HEK293 (cell line): ENCODE results near the gene SLC10A7.

ENCODE experiments used
- CTCF ChIA-PET: fragments of 350-600 bp; formaldehyde crosslinking; extraction: SDS; loops from one replicate; lab custom pipeline; 2021; ENCODE audit warnings: antibody characterized with exemption; lab: Yijun Ruan, JAX
- POLR2A ChIA-PET: fragments of 300-600 bp; formaldehyde crosslinking; extraction: SDS; loops from one replicate; lab custom pipeline; 2020; ENCODE audit warnings: antibody characterized with exemption, inconsistent platforms; lab: Yijun Ruan, JAX
- H3K27ac ChIP-seq: fragments of 200-500 bp; sonication (Bioruptor generic); 2 replicates; pipeline ENCODE4 v1.5.1; 2014; ENCODE audit warnings: low read depth, low read length, control low read depth, inconsistent platforms; ENCODE audit errors: extremely low read depth
- H3K36me3 ChIP-seq, 2 experiments: fragments of 200-500 bp in 1 of 2; sonication (Bioruptor generic) in 1 of 2; 1 replicate in 1 of 2; 2 replicates in 1 of 2; pipeline ENCODE4 v1.5.1; 2014 to 2017; ENCODE audit warnings: inconsistent platforms in 2 of 2, low read length in 2 of 2; ENCODE audit not compliant: control insufficient read depth in 2 of 2, insufficient read depth in 1 of 2
- H3K4me1 ChIP-seq: fragments of 200-500 bp; sonication (Bioruptor generic); 2 replicates; pipeline ENCODE4 v1.5.1; 2014; ENCODE audit warnings: mild to moderate bottlenecking, low read length, inconsistent platforms; ENCODE audit not compliant: control insufficient read depth, insufficient read depth
- H3K4me3 ChIP-seq: 2 replicates; pipeline ENCODE4 v1.5.1; 2011; ENCODE audit warnings: low read depth, mild to moderate bottlenecking, control low read depth, low read length, moderate library complexity
- H3K9me3 ChIP-seq: fragments of 200-500 bp; sonication (Bioruptor generic); 2 replicates; pipeline ENCODE4 v1.5.1; 2014; ENCODE audit warnings: low read depth, low read length, inconsistent platforms; ENCODE audit not compliant: control insufficient read depth, insufficient read depth
- GLI2 ChIP-seq: fragments of 450-650 bp; formaldehyde crosslinking; IDR thresholded peaks from 2 replicates; pipeline ENCODE4; 2017; ENCODE audit warnings: missing biosample characterization, missing genetic modification characterization, low read depth, borderline replicate concordance
- GLI4 ChIP-seq: fragments of 450-650 bp; formaldehyde crosslinking; IDR thresholded peaks from 2 replicates; pipeline ENCODE4 v1.5.1; 2016; ENCODE audit warnings: missing biosample characterization, missing genetic modification characterization
- KLF16 ChIP-seq: fragments of 450-650 bp; formaldehyde crosslinking; IDR thresholded peaks from 2 replicates; pipeline ENCODE4 v1.5.1; 2017; ENCODE audit warnings: missing biosample characterization, missing genetic modification characterization
- SETDB1 ChIP-seq: IDR thresholded peaks from one replicate; pipeline ENCODE4 v1.6.1; 2017; ENCODE audit warnings: mild to moderate bottlenecking, low read length, moderate library complexity, mixed read lengths; ENCODE audit not compliant: insufficient read length
- ZNF23 ChIP-seq: fragments of 450-650 bp; formaldehyde crosslinking; IDR thresholded peaks from 2 replicates; pipeline ENCODE4 v1.5.1; 2016; ENCODE audit warnings: missing biosample characterization, missing genetic modification characterization, borderline replicate concordance
- ZNF350 ChIP-seq: fragments of 450-650 bp; formaldehyde crosslinking; IDR thresholded peaks from 2 replicates; pipeline ENCODE4 v1.5.0; 2017; ENCODE audit warnings: missing biosample characterization, mild to moderate bottlenecking, missing genetic modification characterization
- ZNF391 ChIP-seq: fragments of 450-650 bp; formaldehyde crosslinking; IDR thresholded peaks from 2 replicates; pipeline ENCODE4 v1.5.1; 2016; ENCODE audit warnings: low read depth, missing biosample characterization, missing genetic modification characterization, borderline replicate concordance
- ZNF426 ChIP-seq: fragments of 450-650 bp; formaldehyde crosslinking; IDR thresholded peaks from 2 replicates; pipeline ENCODE4 v1.5.1; 2017; ENCODE audit warnings: missing biosample characterization, missing genetic modification characterization, mild to moderate bottlenecking, inconsistent platforms, moderate library complexity
- ZNF514 ChIP-seq: fragments of 450-650 bp; formaldehyde crosslinking; IDR thresholded peaks from 2 replicates; pipeline ENCODE4 v1.5.1; 2016; ENCODE audit warnings: missing biosample characterization, missing genetic modification characterization
- ZNF521 ChIP-seq: fragments of 450-650 bp; formaldehyde crosslinking; IDR thresholded peaks from 2 replicates; pipeline ENCODE4 v1.5.1; 2017; ENCODE audit warnings: missing biosample characterization, mild to moderate bottlenecking, missing genetic modification characterization
- ZNF544 ChIP-seq: fragments of 450-650 bp; formaldehyde crosslinking; IDR thresholded peaks from 2 replicates; pipeline ENCODE4 v1.5.0; 2017; ENCODE audit warnings: missing biosample characterization, missing genetic modification characterization
- ZNF549 ChIP-seq: fragments of 450-650 bp; IDR thresholded peaks from 2 replicates; pipeline ENCODE4 v1.5.1; 2018; ENCODE audit warnings: missing biosample characterization, missing genetic modification characterization, mild to moderate bottlenecking, inconsistent platforms, moderate library complexity
- ZNF558 ChIP-seq: fragments of 450-650 bp; formaldehyde crosslinking; IDR thresholded peaks from 2 replicates; pipeline ENCODE4 v1.5.1; 2016; ENCODE audit warnings: missing biosample characterization, missing genetic modification characterization
- ZNF747 ChIP-seq: fragments of 450-650 bp; formaldehyde crosslinking; IDR thresholded peaks from 2 replicates; pipeline ENCODE4 v1.5.1; 2016; ENCODE audit warnings: missing biosample characterization, missing genetic modification characterization
- TF ChIP-seq, protein P1 (sequence below): fragments of 450-650 bp; formaldehyde crosslinking; IDR thresholded peaks from 2 replicates; pipeline ENCODE4 v1.5.1; 2017; ENCODE audit warnings: missing biosample characterization, missing genetic modification characterization
- TF ChIP-seq, protein P2 (sequence below): fragments of 450-650 bp; formaldehyde crosslinking; IDR thresholded peaks from 2 replicates; pipeline ENCODE4 v1.5.1; 2016; ENCODE audit warnings: missing biosample characterization, missing genetic modification characterization
- TF ChIP-seq, protein P3 (sequence below): fragments of 450-650 bp; formaldehyde crosslinking; IDR thresholded peaks from 2 replicates; pipeline ENCODE4 v1.5.1; 2016; ENCODE audit warnings: missing biosample characterization, missing genetic modification characterization, borderline replicate concordance
- TF ChIP-seq, protein P4 (sequence below): fragments of 450-650 bp; formaldehyde crosslinking; IDR thresholded peaks from 2 replicates; pipeline ENCODE4 v1.5.1; 2016; ENCODE audit warnings: missing biosample characterization, missing genetic modification characterization, borderline replicate concordance

Gene SLC10A7

DNA sequence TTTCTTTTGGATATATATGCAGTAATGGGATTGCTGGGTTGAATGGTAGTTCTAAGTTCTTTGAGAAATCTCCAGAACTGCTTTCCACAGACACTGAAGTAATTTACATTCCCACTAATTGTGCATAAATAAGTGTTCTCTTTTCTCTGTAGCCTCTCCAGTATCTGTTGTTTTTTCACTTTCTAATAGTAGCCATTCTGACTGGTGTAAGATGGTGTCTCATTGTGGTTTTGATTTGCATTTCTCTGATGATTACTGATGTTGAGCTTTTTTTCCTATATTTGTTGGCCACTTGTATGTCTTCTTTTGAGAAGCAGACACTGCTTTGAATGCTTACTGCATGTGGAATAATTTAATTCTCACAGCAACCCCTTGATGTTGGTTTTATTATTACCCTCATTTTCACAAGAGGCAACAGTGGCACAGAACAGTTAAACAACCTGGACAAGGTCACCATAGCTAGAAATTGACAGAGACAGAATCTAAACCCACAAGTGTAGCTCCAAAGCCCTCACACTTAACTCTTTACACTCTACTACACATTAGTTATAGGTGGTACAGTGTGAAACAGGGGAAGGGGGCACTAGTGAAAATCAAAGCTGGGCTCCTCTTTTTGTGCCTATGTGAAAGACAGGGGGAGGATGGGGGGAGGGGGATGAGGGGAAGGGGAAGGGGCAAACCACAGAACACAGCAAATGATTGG is 211.3 kb downstream of the SLC10A7 start (continued):
- TF ChIP-seq ZNF23 (tag by site-specific recombination): no peak
- TF ChIP-seq ZNF391: no peak
- TF ChIP-seq GLI2 (tag by site-specific recombination): no peak
- no peak for TF ChIP-seq ZNF747 (tag by site-specific recombination)
- no peak for TF ChIP-seq ZNF544 (tag by site-specific recombination)
- TF ChIP-seq, protein P1, sequence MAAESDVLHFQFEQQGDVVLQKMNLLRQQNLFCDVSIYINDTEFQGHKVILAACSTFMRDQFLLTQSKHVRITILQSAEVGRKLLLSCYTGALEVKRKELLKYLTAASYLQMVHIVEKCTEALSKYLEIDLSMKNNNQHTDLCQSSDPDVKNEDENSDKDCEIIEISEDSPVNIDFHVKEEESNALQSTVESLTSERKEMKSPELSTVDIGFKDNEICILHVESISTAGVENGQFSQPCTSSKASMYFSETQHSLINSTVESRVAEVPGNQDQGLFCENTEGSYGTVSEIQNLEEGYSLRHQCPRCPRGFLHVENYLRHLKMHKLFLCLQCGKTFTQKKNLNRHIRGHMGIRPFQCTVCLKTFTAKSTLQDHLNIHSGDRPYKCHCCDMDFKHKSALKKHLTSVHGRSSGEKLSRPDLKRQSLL: no peak
- no peak for TF ChIP-seq ZNF558 (tag by site-specific recombination)
- no peak for TF ChIP-seq ZNF549 (tag by site-specific recombination)
- no peak for TF ChIP-seq KLF16 (tag by site-specific recombination)

DNA sequence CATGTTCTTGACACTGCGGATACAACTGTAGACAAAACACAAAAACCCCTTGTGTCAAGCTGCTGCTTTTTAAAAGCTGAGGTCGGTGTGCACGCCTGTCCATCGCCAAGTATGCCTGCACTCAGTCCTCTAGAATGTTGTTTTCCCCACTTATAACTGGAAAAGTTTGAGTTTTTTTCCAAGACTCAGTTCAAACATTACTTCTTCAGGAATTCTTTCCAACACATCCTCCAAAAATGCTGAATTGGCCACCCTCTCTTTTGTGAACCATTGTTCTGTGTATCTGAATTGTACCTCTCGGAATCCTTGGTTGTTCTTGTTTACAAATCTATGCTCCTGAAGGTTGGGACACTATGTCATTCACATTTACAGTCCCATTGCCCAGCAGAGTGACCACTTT is 212.8 kb downstream of the SLC10A7 start:
- H3K27ac ChIP-seq: no peak overlapping the region
- H3K4me3 ChIP-seq: no peak overlapping the region
- no peak for TF ChIP-seq ZNF521
- TF ChIP-seq ZNF426 (tag by site-specific recombination): no peak
- TF ChIP-seq, protein P2, sequence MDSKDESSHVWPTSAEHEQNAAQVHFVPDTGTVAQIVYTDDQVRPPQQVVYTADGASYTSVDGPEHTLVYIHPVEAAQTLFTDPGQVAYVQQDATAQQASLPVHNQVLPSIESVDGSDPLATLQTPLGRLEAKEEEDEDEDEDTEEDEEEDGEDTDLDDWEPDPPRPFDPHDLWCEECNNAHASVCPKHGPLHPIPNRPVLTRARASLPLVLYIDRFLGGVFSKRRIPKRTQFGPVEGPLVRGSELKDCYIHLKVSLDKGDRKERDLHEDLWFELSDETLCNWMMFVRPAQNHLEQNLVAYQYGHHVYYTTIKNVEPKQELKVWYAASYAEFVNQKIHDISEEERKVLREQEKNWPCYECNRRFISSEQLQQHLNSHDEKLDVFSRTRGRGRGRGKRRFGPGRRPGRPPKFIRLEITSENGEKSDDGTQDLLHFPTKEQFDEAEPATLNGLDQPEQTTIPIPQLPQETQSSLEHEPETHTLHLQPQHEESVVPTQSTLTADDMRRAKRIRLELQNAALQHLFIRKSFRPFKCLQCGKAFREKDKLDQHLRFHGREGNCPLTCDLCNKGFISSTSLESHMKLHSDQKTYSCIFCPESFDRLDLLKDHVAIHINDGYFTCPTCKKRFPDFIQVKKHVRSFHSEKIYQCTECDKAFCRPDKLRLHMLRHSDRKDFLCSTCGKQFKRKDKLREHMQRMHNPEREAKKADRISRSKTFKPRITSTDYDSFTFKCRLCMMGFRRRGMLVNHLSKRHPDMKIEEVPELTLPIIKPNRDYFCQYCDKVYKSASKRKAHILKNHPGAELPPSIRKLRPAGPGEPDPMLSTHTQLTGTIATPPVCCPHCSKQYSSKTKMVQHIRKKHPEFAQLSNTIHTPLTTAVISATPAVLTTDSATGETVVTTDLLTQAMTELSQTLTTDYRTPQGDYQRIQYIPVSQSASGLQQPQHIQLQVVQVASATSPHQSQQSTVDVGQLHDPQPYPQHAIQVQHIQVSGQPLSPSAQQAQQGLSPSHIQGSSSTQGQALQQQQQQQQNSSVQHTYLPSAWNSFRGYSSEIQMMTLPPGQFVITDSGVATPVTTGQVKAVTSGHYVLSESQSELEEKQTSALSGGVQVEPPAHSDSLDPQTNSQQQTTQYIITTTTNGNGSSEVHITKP (tag by site-specific recombination): no peak
- no peak for TF ChIP-seq ZNF514 (tag by site-specific recombination)
- TF ChIP-seq, protein P3, sequence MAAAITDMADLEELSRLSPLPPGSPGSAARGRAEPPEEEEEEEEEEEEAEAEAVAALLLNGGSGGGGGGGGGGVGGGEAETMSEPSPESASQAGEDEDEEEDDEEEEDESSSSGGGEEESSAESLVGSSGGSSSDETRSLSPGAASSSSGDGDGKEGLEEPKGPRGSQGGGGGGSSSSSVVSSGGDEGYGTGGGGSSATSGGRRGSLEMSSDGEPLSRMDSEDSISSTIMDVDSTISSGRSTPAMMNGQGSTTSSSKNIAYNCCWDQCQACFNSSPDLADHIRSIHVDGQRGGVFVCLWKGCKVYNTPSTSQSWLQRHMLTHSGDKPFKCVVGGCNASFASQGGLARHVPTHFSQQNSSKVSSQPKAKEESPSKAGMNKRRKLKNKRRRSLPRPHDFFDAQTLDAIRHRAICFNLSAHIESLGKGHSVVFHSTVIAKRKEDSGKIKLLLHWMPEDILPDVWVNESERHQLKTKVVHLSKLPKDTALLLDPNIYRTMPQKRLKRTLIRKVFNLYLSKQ (tag by site-specific recombination): no peak
- TF ChIP-seq GLI4 (tag by site-specific recombination): no peak
- POLR2A ChIA-PET: no interaction called here
- no peaks in the 10 kb centered on the region for H3K9me3 ChIP-seq
- H3K4me1 ChIP-seq: no peaks in the 10 kb centered on the region
- H3K36me3 ChIP-seq: no peaks in the 10 kb centered on the region
- CTCF ChIA-PET: no interaction called here

DNA sequence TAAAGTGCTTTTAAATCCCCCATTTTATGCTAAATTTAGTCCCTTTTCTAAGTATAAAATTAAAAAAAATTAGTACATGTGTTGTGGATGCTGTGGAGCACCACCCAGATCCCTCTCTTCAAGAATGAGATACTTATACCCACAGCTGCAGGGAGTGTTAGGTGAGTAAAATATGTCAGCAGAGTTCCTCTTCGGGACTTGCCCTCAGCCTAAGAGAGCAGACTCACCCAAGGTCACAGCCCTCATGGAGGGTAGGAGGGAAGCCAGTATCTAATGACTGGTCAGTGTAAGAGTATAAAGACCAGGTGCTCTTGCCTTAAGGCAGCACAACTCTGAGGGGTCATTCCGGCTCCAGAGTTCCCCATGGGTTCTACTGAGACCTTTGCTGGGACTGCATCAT is 218.9 kb downstream of the SLC10A7 start:
- CTCF ChIA-PET: no interaction called here
- POLR2A ChIA-PET: no interaction called here
- Histone ChIP-seq H3K4me3 (no peak overlapping the region), H3K27ac (no peak overlapping the region), H3K36me3 (no peaks in the 10 kb centered on the region), H3K4me1 (no peaks in the 10 kb centered on the region), H3K9me3 (no peaks in the 10 kb centered on the region)
- no peak for TF ChIP-seq ZNF350 (tag by site-specific recombination)
- TF ChIP-seq SETDB1: no peak
- TF ChIP-seq, protein P4, sequence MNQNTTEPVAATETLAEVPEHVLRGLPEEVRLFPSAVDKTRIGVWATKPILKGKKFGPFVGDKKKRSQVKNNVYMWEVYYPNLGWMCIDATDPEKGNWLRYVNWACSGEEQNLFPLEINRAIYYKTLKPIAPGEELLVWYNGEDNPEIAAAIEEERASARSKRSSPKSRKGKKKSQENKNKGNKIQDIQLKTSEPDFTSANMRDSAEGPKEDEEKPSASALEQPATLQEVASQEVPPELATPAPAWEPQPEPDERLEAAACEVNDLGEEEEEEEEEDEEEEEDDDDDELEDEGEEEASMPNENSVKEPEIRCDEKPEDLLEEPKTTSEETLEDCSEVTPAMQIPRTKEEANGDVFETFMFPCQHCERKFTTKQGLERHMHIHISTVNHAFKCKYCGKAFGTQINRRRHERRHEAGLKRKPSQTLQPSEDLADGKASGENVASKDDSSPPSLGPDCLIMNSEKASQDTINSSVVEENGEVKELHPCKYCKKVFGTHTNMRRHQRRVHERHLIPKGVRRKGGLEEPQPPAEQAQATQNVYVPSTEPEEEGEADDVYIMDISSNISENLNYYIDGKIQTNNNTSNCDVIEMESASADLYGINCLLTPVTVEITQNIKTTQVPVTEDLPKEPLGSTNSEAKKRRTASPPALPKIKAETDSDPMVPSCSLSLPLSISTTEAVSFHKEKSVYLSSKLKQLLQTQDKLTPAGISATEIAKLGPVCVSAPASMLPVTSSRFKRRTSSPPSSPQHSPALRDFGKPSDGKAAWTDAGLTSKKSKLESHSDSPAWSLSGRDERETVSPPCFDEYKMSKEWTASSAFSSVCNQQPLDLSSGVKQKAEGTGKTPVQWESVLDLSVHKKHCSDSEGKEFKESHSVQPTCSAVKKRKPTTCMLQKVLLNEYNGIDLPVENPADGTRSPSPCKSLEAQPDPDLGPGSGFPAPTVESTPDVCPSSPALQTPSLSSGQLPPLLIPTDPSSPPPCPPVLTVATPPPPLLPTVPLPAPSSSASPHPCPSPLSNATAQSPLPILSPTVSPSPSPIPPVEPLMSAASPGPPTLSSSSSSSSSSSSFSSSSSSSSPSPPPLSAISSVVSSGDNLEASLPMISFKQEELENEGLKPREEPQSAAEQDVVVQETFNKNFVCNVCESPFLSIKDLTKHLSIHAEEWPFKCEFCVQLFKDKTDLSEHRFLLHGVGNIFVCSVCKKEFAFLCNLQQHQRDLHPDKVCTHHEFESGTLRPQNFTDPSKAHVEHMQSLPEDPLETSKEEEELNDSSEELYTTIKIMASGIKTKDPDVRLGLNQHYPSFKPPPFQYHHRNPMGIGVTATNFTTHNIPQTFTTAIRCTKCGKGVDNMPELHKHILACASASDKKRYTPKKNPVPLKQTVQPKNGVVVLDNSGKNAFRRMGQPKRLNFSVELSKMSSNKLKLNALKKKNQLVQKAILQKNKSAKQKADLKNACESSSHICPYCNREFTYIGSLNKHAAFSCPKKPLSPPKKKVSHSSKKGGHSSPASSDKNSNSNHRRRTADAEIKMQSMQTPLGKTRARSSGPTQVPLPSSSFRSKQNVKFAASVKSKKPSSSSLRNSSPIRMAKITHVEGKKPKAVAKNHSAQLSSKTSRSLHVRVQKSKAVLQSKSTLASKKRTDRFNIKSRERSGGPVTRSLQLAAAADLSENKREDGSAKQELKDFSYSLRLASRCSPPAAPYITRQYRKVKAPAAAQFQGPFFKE: no peak
- TF ChIP-seq, protein P3 (tag by site-specific recombination): no peak
